SIG-M5 treated with dmso at 0.1 percent for 504 hours (cell line): Measurements from ENCODE around the gene ITGB6.

Source experiments
- DNase-seq: peaks from one replicate; lab custom pipeline; 2025; ENCODE audit not compliant: unreplicated experiment; lab: John Stamatoyannopoulos, UW

Gene ITGB6

GRCh38 chr2:160222546-160223283, 22.6 kb upstream of the ITGB6 start:
- no peak for DNase-seq

DNA sequence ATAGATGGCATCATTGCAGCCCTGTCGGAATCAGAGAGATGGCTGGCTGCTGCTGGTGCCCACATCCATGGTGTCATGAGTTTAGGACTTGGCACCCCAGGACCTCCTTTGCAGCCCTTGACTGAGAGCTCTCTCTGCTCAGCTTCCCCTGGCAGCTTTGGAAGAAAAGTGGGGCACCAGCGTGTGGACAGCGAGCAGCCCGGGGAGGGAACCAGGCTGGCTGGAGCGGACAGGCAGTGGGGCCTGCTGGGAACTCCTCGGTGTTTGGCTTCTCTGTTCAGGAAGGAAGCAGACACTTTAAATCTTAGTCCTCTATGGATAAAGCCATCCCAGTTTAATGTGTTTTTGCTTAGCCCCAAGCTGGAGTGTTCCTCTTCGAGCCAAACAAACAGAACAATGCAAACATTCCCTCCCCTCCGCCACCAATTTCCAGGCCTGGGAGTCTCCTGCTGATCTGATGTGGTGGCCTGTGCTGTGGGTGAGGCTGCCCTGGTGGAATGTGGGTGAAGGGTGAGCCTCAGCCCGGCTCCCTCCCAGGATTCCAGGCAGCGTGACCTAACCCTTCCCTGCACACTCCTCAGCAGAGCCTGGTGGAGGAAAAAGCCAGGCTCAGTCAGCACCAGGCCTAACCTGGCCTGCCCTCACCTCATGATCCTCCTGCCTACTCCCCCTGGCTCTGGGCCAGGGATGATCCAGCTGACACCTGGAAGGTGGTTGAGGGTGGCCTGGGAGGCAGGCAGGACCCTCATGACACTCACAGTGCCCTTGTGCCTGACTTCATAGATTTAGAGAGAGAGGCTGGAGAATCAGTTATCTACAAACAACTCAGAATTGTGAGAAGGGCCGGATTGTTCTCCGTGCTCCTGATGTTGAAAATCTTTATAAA, 21.6 kb upstream of the ITGB6 start:
- DNase-seq = peak; percentile 49

- DNase-seq = no peak
Measured at GRCh38 chr2:160220545-160221009, 20.5 kb upstream of the ITGB6 start.

- DNase-seq = no peak
Measured at GRCh38 chr2:160220026-160220425, 20.0 kb upstream of the ITGB6 start.

DNA sequence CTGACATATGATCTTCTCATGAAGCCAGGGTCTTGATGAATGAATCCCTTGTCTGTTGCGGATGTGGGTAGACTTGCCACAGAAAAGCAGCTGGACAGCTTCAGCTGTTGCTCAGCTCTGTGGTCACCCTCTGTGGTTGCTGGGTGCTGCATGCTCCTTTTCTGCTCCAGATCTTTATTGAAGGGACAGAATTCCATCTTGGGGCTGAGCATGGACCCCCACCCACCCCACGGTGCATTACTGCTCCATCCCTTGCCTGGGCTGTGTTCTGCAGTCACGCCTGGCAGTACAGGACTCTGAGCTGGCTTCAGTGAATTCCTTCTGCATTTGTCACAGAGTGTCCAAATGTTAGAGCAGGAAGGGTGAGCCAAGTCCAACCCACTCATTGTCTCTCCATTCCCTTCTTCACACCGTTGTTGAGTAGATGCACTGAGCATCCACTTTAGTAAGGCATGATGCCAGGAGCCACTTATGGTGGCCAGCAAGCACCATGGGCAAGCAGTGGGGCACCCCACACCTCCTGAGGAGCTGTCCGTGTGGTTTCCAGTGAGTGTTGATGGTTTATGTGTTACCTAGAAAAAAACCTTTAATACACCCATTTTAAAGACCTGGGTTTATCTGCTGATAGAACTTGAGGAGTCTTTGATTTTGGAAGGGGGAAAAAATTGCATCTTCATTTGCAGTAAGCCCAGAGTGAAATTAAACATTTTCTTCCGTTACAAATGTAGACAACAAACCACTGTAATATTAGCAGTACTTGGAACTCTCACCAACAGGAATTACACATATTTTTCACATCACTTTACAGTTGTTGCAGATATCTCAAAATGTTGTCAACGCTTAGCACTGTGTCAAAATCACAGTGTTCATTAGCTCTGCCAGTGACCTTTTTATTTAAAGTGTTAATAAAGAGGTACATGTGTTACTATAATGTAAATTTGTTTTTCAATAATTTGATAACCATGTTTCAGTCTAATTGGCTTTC, 14.7 kb upstream of the ITGB6 start:
- no peak for DNase-seq

- no peak for DNase-seq
Measured at GRCh38 chr2:160213511-160213910, 13.4 kb upstream of the ITGB6 start.

- peak; percentile 66 for DNase-seq
Measured at GRCh38 chr2:160210599-160211138, 10.6 kb upstream of the ITGB6 start.

DNA sequence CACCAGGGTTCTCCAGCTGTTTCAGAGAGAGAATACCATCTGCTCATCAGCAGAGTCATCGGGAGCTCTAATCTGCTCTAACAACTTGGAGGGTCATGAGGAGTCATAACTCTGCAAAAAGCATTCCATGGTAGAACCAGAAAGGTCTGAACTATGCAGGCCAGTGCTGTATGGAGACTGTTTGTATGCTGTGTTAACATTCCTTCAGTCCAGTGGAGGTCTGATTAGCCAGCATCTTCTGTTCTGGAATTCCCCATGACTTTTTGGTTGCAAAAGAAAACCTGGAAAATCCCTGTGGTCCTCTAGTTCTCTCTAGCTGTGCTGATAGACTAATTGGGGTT, 9.4 kb upstream of the ITGB6 start:
- DNase-seq = no peak

DNA sequence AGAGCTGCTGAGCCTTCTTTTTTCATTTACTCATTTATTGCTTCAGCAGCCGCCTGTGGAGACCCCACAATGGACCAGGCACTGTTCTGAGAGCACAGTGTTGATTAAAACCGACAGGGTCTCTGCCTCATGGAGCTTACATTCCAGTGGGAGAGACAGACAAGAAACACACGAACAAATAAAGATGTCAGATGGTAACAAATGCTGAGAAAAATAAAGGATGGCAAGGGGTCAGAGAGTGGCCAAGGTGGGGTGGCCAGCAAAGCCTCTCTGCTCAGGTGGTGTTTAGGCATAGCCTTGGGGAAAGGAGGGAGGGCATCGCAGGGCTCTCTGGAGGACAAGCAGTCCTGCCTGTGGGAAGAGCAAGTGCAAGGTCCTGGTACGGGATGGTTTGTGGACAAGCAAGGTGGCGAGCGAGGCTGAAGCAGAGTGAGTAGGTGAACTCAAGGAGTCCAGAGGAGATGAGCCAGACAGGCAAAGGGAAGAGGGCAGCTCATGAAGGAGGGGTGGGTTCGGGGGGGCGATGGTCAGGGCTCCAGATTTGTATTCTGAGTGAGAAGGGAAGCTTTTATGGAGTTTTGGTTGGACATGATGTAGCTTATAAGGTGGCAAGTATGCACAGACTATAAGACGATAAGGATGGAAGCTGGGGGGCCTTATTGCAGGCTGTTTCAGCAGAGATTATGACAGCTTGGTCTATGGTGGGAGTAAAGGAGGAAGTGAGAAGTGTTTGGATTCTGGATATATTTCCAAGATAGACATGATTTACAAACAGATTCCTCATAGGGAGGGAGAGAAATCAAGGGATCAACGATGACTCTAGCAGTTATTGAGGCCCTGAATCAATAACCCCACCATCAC, 8.8 kb upstream of the ITGB6 start:
- no peak for DNase-seq

- no peak for DNase-seq
Measured at GRCh38 chr2:160207804-160208654, 8.0 kb upstream of the ITGB6 start.

GRCh38 chr2:160207271-160207670, 7.2 kb upstream of the ITGB6 start:
- DNase-seq = no peak

GRCh38 chr2:160206436-160206835, 6.4 kb upstream of the ITGB6 start:
- DNase-seq = no peak

DNA sequence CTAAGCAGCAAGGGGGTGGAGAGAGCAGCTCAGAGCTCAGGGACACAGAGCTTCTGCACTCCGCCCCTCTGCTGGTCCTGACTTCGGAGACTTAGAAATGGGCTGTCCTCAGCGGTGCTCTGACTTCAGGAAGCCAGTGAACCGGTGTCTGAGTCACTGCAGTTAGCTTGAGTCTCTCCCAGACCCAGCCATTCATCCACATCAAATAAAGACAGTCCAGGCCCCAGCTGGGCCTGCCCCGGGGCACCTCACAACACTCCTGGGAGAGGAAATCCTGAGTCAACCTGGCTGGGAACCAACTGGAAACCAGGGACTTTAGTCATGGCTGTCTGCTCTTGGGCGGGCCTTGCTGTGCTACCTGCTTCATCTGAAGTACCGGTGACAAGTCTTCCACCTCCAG, 5.4 kb upstream of the ITGB6 start:
- DNase-seq = peak; percentile 51

DNA sequence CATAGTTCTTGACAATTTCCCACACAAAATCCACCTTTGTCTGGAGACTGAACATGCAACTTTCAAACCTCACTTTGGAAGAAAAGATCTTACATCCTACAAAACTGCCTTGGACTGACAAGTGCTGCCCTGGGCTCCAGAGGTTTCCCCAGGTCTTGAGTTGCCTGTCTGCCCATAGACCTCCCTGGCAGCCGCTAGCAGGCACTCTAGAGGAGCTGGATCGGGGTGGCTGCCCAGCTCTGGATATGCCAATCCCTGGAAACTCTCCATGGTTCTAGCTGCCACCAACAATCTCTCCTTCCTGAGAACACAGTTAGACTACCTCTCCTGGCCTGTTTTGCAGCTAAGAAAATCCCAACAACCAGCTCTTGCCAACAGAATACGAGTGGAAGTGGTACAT, 3.4 kb upstream of the ITGB6 start:
- no peak for DNase-seq

DNA sequence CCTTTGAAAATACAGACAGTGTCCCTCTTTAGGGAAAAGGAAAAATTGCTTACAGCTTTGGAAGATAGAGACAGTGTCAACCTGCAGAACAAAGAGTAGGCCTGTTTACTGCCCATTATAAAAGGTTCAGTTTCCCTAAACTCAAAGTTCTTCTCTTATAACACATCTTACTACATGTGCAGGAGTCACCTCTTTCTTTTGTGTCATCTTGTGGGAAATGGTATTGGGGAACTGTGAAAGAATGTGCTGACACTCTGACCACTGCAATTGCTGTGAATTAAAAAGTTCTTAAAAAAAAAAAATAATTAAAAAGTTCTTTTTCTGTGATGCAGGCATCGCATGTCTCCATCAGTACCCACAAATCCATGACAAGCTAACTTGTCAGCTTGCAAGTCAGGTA, 2.9 kb upstream of the ITGB6 start:
- DNase-seq = no peak

DNA sequence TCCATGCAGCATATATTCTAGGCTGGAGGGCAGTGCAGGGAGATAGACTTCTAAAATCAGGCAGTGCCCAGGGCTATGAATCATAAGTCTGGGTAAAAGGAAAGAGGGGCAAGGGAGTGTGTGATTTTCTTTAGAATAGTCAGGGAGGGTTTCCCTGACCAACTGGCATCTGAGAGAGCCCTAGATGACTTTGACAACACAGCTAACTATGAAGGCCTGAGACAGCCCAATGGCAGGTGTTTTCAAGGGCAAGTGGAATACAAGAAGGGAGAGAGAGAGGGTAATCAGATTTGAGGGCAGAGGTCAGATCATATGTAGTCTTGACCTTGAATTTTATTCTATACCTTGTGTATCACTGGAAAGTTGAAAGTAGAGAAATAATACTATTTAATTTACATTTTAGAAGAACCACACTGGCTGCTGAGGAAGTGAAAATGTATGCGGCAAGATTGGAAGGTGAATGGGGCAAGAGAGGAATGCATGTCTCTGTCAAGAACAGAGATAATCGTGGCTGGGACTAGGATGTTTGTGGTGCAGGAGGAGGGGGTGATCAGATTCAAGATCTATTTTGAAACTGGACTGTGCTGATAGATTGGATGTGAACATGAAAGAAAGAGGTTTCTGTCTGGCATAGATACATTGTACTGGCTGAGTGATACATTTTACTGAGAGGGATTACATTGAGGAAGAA, 1.9 kb upstream of the ITGB6 start:
- peak; percentile 26 for DNase-seq

GRCh38 chr2:160200921-160201320, 849 bp upstream of the ITGB6 start:
- DNase-seq = no peak

DNA sequence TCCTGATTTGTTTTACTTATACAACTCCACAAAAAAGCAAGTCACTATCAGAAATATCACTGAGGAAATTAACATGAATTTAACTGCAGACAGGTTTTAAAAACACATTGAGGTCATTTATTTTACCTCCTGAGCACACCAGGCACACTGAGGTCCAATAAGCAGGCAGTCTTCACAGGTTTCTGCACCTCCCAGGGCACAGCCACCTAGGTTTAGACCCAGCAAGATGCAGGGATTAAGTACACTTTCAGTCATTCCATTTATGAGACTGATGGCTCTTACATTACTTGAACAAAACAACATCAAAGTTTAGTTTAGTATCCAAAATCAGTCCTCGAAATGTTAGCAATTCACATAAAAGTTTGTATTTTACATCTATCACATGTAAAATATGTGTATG, 1.0 kb downstream of the ITGB6 start:
- no peak for DNase-seq
